H9 (cell line): ENCODE results near the gene ILK. TPM values are rescaled to one million over a fixed set of nuclear protein-coding genes. Genes with fewer than 3 reads are reported as not detected.

Experiments
- DNase-seq: peaks from one replicate; pipeline ENCODE4 v3.0.0-alpha.2; 2017
- H2AFZ ChIP-seq: one replicate; pipeline ENCODE4 v1.6.1; 2013; ENCODE audit warnings: mild to moderate bottlenecking, low read length, control low read depth, moderate library complexity
- H2AK5ac ChIP-seq: 2 replicates; pipeline ENCODE4 v1.6.1; 2013; ENCODE audit warnings: low read length, control low read depth, mixed read lengths; ENCODE audit not compliant: insufficient read length
- H2BK120ac ChIP-seq: one replicate; pipeline ENCODE4 v1.6.1; 2013; ENCODE audit warnings: low read depth, mild to moderate bottlenecking, low read length, control low read depth, inconsistent platforms; ENCODE audit not compliant: poor library complexity, severe bottlenecking
- H2BK12ac ChIP-seq: 2 replicates; pipeline ENCODE4 v1.6.1; 2013; ENCODE audit warnings: low read length, control low read depth, mixed read lengths, low read depth; ENCODE audit not compliant: insufficient read length
- H2BK15ac ChIP-seq: 2 replicates; pipeline ENCODE4 v1.6.1; 2013; ENCODE audit warnings: low read depth, low read length, control low read depth
- H2BK20ac ChIP-seq: one replicate; pipeline ENCODE4 v1.6.1; 2013; ENCODE audit warnings: low read depth, mild to moderate bottlenecking, low read length, control low read depth, inconsistent platforms; ENCODE audit not compliant: poor library complexity, severe bottlenecking
- H2BK5ac ChIP-seq: 2 replicates; pipeline ENCODE4 v1.6.1; 2013; ENCODE audit warnings: low read length, control low read depth, mixed read lengths; ENCODE audit not compliant: insufficient read length
- H3K14ac ChIP-seq: 2 replicates; pipeline ENCODE4 v1.6.1; 2013; ENCODE audit warnings: low read length, control low read depth; ENCODE audit not compliant: insufficient read depth
- H3K18ac ChIP-seq: 2 replicates; pipeline ENCODE4 v1.6.1; 2013; ENCODE audit warnings: low read depth, mild to moderate bottlenecking, mixed read lengths, low read length, control low read depth; ENCODE audit not compliant: insufficient read length
- H3K23ac ChIP-seq: 2 replicates; pipeline ENCODE4 v1.6.1; 2013; ENCODE audit warnings: low read length, control low read depth, mixed read lengths, low read depth; ENCODE audit not compliant: insufficient read length
- H3K23me2 ChIP-seq: 2 replicates; pipeline ENCODE4 v1.6.1; 2013; ENCODE audit warnings: low read depth, mild to moderate bottlenecking, mixed read lengths, low read length, control low read depth; ENCODE audit not compliant: insufficient read length, poor library complexity, severe bottlenecking
- H3K27ac ChIP-seq: 2 replicates; pipeline ENCODE4 v1.5.1; 2013; ENCODE audit warnings: low read length, control low read depth, mixed read lengths, low read depth; ENCODE audit not compliant: insufficient read length
- H3K27me3 ChIP-seq: 2 replicates; pipeline ENCODE4 v1.6.1; 2013; ENCODE audit warnings: low read length, control low read depth, inconsistent platforms; ENCODE audit not compliant: insufficient read depth
- H3K4ac ChIP-seq: 2 replicates; pipeline ENCODE4 v1.6.1; 2013; ENCODE audit warnings: low read depth, mild to moderate bottlenecking, control low read depth, inconsistent platforms, low read length, moderate library complexity
- H3K4me1 ChIP-seq: 2 replicates; pipeline ENCODE4 v1.6.1; 2013; ENCODE audit warnings: low read length, control low read depth, inconsistent platforms; ENCODE audit not compliant: insufficient read depth
- H3K4me2 ChIP-seq: 2 replicates; pipeline ENCODE4 v1.6.1; 2013; ENCODE audit warnings: low read length, control low read depth, mixed read lengths; ENCODE audit not compliant: insufficient read length, insufficient read depth
- H3K56ac ChIP-seq: 2 replicates; pipeline ENCODE4 v1.6.1; 2013; ENCODE audit warnings: low read depth, mild to moderate bottlenecking, mixed read lengths, low read length, control low read depth; ENCODE audit not compliant: insufficient read length
- H3K79me1 ChIP-seq: 2 replicates; pipeline ENCODE4 v1.6.1; 2013; ENCODE audit warnings: low read depth, mild to moderate bottlenecking, moderate library complexity, low read length, control low read depth, inconsistent platforms; ENCODE audit not compliant: insufficient read depth, poor library complexity, severe bottlenecking
- H3K79me2 ChIP-seq: 2 replicates; pipeline ENCODE4 v1.6.1; 2013; ENCODE audit warnings: low read length, control low read depth, inconsistent platforms; ENCODE audit not compliant: insufficient read depth
- H3K9ac ChIP-seq: 2 replicates; pipeline ENCODE4 v1.6.1; 2013; ENCODE audit warnings: low read length, control low read depth, mixed read lengths; ENCODE audit not compliant: insufficient read length; ENCODE audit errors: extremely low read depth
- H3K9me3 ChIP-seq: one replicate; pipeline ENCODE4 v1.6.1; 2013; ENCODE audit warnings: low read depth, low read length, inconsistent platforms; ENCODE audit not compliant: control insufficient read depth
- H3T11ph ChIP-seq: one replicate; pipeline ENCODE4 v1.6.1; 2013; ENCODE audit warnings: mild to moderate bottlenecking, low read length, control low read depth, inconsistent platforms
- H4K20me1 ChIP-seq: one replicate; pipeline ENCODE4 v1.6.1; 2013; ENCODE audit not compliant: control insufficient read depth, insufficient read length, insufficient read depth
- H4K5ac ChIP-seq: 2 replicates; pipeline ENCODE4 v1.6.1; 2013; ENCODE audit warnings: low read depth, mild to moderate bottlenecking, mixed read lengths, low read length, control low read depth; ENCODE audit not compliant: insufficient read length
- H4K8ac ChIP-seq: replicated peaks from 2 replicates; pipeline ENCODE4 v1.6.1; 2013; ENCODE audit warnings: low read length, control low read depth, mixed read lengths, low read depth; ENCODE audit not compliant: insufficient read length
- H4K91ac ChIP-seq: 2 replicates; pipeline ENCODE4 v1.6.1; 2013; ENCODE audit warnings: low read depth, mild to moderate bottlenecking, moderate library complexity, mixed read lengths, low read length, control low read depth; ENCODE audit not compliant: insufficient read length
- H3K27ac Mint-ChIP-seq, 3 experiments: 2 replicates in 2 of 3; 3 replicates in 1 of 3; pipeline ENCODE4 v1.8.0; 2020 to 2021; ENCODE audit warnings: mixed read lengths in 3 of 3, mild to moderate bottlenecking in 1 of 3, moderate library complexity in 1 of 3
- H3K27me3 Mint-ChIP-seq: 2 replicates; pipeline ENCODE4 v1.8.0; 2021; ENCODE audit warnings: low read depth, mild to moderate bottlenecking, moderate library complexity, mixed read lengths
- H3K36me3 Mint-ChIP-seq, 3 experiments: 2 replicates in 2 of 3; 3 replicates in 1 of 3; pipeline ENCODE4 v1.8.0; 2020 to 2021; ENCODE audit warnings: low read depth in 3 of 3, mixed read lengths in 3 of 3; ENCODE audit not compliant: insufficient read depth in 1 of 3
- H3K4me1 Mint-ChIP-seq, 2 experiments: 2 replicates each; pipeline ENCODE4 v1.8.0; 2020; ENCODE audit warnings: mixed read lengths in 2 of 2
- H3K4me3 Mint-ChIP-seq, 2 experiments: 2 replicates in 1 of 2; 3 replicates in 1 of 2; pipeline ENCODE4 v1.8.0; 2020 to 2021; ENCODE audit warnings: mild to moderate bottlenecking in 2 of 2, mixed read lengths in 2 of 2, moderate library complexity in 1 of 2
- H3K9me3 Mint-ChIP-seq, 2 experiments: 2 replicates in 1 of 2; 3 replicates in 1 of 2; pipeline ENCODE4 v1.8.0; 2020; ENCODE audit warnings: mild to moderate bottlenecking in 2 of 2, mixed read lengths in 2 of 2, moderate library complexity in 1 of 2
- WGBS: extraction: QIAGEN DNeasy Blood & Tissue Kit; methylation state at CpG from one replicate; pipeline ENCODE4 v1.1.7; 2013; ENCODE audit warnings: missing lambda C conversion rate, low lambda C conversion rate, mixed read lengths; ENCODE audit not compliant: insufficient read length; ENCODE audit errors: extremely low coverage; 5-methylcytosine and 5-hydroxymethylcytosine counted together
- total RNA-seq: library from RNA; stranded (reverse); gene quantifications from 2 replicates; pipeline ENCODE4 v1.2.1, GENCODE V29; 2021
- TF ChIP-seq, protein P1 (sequence below): fragments of 200-600 bp; sonication (generic); conservative IDR thresholded peaks from 3 replicates; pipeline ENCODE4 v1.8.0; 2021; ENCODE audit warnings: antibody characterized with exemption, mild to moderate bottlenecking

Gene ILK
- total RNA-seq, 1 experiment from 2014 or later, result 100 TPM

DNA sequence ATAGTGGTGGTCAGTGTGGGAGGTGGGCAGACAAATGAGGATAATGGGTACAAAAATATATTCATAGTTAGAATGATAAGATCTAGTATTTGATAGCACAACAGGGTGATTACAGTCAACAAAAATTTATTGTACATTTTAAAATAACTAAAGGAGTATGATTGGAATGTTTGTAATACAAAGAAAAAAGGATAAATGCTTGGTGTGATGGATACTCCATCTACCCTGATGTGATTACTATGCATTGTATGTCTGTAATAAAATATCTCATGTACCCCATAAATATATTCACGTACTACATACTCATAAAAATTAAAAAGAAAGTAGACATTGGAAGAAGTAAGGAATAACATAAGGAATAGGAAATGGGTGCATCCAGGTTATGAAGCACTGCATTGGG is 15.6 kb upstream of the ILK start:
- WGBS, result no CpG with 5 or more reads among the region's 1 CpG
- no peak overlapping the region for H2BK120ac ChIP-seq
- peaks cover 6% of the 10 kb centered on the region in 2 experiments; a peak in 3 of 4 replicates for H3K4me1 Mint-ChIP-seq
- no peak overlapping the region for H3K14ac ChIP-seq
- H3K79me1 ChIP-seq, result no peaks in the 10 kb centered on the region
- no peaks in the 10 kb centered on the region for H4K20me1 ChIP-seq
- no peak overlapping the region for H3K27ac ChIP-seq
- no peak overlapping the region for H2AFZ ChIP-seq
- no peak overlapping the region for H3K23ac ChIP-seq
- H4K5ac ChIP-seq, result no peak overlapping the region
- no peaks in the 10 kb centered on the region for H3K27me3 Mint-ChIP-seq
- H3T11ph ChIP-seq, result no peak overlapping the region
- H2BK20ac ChIP-seq, result no peak overlapping the region
- H2BK5ac ChIP-seq, result no peak overlapping the region
- H3K79me2 ChIP-seq, result no peaks in the 10 kb centered on the region
- H3K18ac ChIP-seq, result no peak overlapping the region
- no peak overlapping the region for H3K56ac ChIP-seq
- no peak overlapping the region for H3K4me2 ChIP-seq
- H3K9me3 ChIP-seq, result no peaks in the 10 kb centered on the region
- H3K23me2 ChIP-seq, result no peaks in the 10 kb centered on the region
- no peak overlapping the region for H4K91ac ChIP-seq
- TF ChIP-seq, protein P1, sequence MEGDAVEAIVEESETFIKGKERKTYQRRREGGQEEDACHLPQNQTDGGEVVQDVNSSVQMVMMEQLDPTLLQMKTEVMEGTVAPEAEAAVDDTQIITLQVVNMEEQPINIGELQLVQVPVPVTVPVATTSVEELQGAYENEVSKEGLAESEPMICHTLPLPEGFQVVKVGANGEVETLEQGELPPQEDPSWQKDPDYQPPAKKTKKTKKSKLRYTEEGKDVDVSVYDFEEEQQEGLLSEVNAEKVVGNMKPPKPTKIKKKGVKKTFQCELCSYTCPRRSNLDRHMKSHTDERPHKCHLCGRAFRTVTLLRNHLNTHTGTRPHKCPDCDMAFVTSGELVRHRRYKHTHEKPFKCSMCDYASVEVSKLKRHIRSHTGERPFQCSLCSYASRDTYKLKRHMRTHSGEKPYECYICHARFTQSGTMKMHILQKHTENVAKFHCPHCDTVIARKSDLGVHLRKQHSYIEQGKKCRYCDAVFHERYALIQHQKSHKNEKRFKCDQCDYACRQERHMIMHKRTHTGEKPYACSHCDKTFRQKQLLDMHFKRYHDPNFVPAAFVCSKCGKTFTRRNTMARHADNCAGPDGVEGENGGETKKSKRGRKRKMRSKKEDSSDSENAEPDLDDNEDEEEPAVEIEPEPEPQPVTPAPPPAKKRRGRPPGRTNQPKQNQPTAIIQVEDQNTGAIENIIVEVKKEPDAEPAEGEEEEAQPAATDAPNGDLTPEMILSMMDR, result no peak
- H3K9me3 Mint-ChIP-seq, result peaks cover 17% of the 10 kb centered on the region in 2 experiments
- no peak overlapping the region for H3K27ac Mint-ChIP-seq
- no peak overlapping the region for H2BK12ac ChIP-seq
- H3K4me3 Mint-ChIP-seq, result no peak overlapping the region
- no peak overlapping the region for H3K9ac ChIP-seq
- no peak overlapping the region for H2BK15ac ChIP-seq
- no peak overlapping the region for H4K8ac ChIP-seq
- peaks cover 7 to 17% (median 9%) of the 10 kb centered on the region in 3 experiments; a peak in 5 of 7 replicates for H3K36me3 Mint-ChIP-seq
- no peaks in the 10 kb centered on the region for H3K4me1 ChIP-seq
- H3K27me3 ChIP-seq, result no peaks in the 10 kb centered on the region
- no peak overlapping the region for H2AK5ac ChIP-seq
- DNase-seq, result no peak
- H3K4ac ChIP-seq, result no peak overlapping the region
